Stimulated activated CD8-positive, alpha-beta memory T cell treated with anti-CD3 and anti-CD28 coated beads, Interleukin-7, amount 100 ng/mL, for 4 hours (primary cell): ENCODE measurements around the gene DALRD3.

Source experiments
- DNase-seq, 2 donors: peaks; one replicate each; pipeline ENCODE4 v3.0.0-alpha.2; 2020; ENCODE audit warnings: low read depth in 2 of 2

Gene DALRD3

DNA sequence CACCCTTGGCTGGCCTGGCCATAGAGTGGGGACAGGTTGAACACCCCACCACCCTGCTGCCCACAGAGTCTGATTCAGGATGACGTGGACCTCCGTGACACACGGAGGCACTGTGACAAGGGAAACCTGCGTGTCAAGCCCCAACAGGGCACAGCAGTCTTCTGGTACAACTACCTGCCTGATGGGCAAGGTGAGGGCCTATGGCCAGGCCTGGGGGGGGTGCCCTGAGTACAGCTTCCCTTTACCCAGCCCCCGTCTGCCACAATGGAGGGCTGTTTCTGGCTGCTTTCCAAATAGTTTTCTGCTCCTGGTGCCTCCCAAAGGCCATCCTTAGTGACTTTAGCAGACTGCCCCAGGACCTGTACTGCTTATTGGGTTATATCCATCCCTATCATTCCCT, 12.4 kb downstream of the DALRD3 start:
- DNase-seq = no peak

DNA sequence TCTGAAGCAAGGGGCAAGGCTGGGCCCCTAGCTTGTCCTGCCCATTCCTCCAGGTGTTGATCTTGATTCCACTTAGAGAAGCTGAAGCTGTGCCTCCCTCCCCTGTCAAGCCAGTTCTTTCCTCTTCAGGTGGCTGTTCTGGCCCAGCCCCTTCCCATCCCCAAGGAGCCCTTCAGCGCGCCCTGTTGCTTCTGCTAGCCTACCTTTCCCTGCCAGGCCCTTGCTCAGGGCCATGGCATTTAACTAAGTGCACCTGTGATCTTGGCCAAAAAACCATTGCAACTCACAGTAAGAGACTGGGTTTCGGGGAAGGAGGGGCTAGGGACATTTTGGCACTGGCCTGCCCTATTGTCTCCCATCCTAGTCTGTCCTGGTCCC, 13.1 kb downstream of the DALRD3 start:
- no peak for DNase-seq

DNA sequence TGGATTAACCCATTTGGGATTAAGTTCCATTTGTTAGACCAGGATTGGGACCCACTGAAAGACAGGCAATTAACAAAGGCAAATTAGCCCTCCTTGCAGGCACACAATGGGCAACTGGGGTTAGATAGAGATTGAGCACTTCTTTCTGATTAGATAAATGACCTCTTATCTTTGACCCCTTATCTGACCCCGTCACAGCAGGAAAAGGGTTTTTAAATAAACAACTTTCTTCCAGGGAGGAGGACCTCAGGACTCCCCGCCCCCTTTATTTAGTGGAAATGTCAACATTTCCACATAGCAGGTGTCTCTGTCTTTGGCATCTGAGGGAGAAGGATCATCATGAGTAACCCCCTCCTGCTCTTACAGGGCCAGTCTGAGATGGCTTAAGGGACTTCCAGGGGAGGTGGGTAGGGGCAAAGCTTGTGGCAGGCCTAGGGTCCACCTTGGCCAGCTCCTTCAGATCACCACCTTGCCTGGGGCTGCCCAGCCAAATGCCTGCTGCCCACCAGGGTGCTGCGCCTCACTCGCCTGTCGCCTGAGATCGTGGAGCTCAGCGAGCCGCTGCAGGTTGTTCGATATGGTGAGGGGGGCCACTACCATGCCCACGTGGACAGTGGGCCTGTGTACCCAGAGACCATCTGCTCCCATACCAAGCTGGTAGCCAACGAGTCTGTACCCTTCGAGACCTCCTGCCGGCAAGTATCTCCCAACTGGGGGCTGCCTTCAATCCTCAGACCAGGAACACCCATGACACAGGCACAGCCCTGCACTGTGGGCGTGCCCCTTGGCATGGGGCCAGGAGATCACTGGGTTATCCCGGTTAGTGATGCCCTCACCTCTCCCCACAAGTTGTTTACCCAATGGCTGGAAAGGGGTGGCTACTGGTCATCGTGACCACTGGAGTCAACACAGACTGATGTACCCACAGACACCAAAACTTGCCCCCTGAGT, 13.8 kb downstream of the DALRD3 start:
- DNase-seq = no peak

DNA sequence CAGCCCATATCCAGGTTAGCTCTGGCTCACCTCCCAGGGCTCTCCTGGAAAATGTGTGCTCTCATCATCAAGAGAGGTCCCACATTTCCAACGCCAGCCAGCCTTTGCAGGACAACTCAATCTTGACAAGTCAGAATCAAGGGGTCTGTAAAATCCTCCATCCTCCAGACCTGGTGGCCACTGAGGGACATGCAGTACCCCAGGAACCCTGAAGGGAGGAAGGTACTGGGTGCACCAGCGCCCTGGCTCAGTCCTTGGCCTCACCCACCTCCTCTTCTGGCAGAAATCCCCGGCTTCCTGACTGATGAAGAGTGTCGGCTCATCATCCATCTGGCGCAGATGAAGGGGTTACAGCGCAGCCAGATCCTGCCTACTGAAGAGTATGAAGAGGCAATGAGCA, 17.2 kb downstream of the DALRD3 start:
- DNase-seq = no peak

DNA sequence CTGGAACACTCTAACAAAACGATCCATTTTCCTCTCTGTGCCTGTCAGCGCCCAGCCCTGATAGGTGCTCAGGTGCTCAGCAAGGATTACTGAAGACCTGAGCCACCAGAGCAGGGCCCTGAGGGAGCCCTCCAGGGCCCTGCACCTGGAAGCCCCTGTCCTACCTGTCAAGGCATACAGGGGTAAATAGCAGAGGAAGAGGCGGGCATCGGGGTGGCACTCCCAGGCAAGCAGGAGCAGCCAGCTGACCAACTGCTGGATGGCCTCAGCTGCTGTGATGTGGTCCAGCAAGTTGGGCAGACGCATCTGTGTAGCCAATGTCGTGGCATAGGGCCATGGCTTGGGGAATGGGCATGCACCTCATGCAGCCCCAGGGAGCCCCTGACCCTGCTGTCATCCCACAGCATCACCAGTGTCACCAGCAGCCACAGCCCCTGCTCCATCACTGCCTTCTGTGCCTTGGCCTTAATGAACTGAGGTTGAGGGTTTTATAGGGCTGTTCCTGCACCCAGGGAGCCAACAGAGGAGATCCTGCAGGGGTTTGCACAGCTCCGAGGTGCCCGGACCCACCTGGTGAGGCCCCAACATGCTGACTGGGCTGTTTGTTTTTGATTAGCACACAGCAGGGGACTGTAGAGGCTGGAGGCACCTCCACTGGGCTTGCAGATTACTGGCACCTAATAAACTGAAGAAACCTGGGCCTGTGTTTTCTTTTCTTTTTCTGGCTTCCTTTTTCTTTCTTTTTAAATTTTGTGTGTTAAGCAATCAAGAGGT, 19.1 kb downstream of the DALRD3 start:
- DNase-seq = no peak

DNA sequence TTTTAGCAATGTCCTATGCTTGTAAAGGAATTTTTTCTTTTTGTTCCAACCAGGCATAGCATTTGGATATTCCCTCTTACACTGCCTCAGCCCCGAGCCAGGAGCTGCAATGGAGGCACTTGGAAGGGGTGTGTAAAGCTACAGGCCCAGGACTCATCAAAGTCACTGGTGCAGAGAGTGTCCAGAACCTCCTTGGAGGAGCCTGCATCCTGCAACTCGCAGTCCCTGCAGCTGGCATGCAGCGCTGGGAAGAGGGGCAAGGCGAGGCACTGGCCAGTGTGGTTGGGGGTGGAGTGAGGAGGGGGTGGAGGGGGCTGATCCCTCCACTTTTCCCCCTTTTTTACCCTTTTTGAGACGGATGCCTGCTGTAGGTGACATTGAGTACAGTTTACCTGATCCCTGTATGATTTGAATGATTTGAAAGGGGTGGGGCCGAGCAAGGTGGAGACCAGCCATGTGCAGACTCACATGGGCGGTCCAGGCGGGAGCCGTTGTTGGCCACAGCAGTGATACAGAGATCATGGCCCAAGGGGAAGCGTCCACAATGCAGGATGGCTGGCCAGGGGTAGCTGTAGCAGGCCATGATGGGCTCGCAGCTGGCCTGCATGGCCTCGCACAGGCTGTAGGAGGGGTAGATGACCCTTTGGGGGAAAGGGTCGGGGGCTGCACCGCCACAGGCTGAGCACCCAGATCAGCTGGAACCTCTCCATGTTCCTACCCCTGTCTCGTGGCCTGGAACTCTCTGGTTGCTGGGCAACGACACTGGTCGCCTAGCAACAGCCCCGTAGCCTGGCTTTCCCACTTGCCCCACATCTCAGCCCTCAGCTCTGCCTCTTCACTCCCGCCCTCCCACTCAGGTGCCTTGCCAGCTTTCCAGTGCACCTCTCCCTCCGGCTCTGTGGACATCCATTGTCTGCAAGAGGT, 20.4 kb downstream of the DALRD3 start:
- DNase-seq = no peak

DNA sequence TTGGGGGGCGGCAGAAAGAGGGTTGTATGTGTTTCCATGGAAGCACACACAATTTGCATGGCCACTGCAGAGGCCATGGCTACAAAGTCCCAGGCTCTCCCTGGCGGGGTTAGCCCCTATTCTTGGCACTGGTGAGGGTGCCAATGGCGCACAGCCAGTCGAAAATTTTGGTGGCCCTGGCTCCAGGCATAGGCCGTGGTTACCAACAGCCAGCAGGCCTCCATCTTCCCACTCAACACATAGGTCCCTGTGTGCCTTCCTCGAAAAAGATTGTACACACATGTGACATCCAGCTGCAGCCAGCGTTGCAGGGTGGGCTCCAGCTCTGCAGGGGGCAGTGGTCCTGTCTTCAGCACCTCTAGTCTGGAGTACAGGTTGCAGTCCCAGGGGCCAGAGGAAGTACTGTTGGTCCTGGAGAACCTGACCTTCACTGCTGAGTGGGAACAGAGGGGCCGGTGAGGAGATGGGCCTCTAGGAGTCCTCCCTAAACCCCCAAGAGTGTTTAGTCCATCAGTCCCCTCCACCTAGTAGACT, 21.2 kb downstream of the DALRD3 start:
- DNase-seq = no peak

DNA sequence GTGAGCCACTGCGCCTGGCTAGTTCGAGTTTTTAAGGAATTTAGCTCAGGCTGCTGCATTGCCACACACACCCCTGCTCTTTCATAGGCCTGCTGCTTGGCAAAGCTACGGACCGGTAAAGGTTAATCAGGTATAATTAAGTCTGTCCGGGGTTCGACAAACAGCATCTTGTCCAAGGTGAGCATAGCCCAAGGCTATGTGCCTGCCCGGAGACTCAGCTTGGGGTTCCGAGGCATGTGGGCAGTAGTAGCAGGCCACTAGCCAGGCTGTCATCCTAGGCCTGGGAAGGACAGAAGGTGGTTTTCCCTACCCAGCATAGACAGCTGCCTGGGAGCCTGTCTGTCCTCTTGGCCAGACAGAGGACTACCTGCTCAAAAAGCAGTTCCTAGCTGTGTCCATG, 21.7 kb downstream of the DALRD3 start:
- no peak for DNase-seq

DNA sequence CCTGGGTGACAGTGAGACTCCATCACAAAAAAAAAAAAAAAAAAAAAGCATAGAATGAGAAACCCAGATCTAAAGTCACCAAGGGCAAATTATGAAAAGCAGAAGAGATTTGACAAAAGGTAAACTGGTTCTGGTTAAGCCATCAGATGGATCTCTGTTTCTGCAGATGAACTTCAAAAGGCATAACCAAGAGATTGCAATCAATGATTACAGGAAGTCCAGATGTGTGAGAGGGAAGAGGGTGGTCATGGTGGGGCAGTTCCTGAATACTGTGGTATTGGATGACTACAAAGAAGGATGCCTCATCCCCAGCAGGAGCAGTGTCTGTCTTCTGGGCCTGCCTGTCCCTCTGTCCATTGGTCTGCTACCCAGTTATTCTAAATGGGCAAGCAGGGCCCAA, 24.5 kb downstream of the DALRD3 start:
- no peak for DNase-seq

DNA sequence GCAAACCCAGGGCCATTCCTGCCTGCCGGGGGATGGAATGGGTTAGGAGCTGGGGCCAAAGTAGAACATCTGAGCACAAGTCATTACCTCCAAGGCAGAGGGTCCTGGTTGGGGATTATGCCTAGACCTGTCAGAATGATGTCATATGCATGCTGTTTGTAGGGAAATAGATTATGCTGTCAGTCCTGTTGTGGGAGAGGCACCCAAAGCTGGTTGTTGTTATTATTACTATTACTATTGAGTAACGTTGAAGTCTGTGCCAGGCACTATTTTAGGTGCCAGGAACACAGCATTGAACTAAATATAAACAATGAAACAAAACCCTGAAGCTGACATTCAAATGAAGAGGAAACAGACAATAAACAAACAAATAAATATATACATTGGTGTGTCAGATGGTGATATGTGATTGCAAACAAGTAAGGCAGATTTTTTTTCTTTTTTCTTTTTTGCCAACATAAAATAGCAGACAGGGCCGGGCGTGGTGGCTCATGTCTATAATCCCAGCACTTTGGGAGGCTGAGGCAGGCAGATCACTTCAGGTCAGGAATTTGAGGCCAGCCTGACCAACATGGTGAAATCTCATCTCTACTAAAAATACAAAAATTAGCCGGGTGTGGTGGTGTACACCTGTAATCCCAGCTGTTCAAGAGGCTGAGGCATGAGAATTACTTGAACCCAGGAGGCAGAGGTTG, 26.4 kb downstream of the DALRD3 start:
- DNase-seq = no peak

DNA sequence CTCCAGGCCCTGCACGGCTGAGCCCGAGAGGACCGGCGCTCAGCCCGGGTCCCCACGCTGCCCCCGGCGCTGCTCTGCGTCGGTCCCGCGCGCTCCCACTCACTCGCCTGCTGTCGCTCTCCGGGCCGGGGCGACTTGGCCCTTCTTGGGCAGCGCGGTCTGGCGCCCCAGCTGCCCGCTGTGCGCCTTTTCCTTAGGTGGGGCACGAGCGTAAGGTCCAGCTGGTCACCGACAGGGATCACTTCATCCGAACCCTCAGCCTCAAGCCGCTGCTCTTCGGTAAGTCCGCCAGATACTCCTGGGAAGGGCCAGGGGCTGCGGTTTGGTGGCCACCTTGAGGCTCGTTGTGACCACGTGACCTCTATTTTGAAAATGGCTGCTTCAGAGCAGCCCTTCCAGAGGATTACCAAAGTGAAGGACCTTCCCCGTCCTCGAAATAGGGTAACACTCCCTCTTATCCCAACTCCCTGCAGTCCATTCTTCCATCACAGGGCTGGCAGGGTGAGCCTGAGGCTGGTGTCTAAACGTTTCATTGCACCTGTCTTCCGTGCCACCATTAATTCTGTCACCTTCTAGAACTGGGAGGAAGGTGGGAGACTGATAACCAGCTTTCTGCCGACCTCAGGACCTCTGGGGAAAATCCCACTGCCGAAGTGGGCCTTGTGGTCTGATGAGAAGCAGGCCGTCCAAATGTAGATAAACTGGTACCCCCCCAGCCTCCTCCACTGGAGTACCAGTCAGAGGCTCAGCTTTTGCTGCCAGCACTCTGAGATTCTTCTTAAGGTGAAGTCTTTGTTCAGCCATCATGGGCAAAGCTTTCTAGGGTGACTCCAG, 27.5 kb downstream of the DALRD3 start:
- DNase-seq = peak in 1 of 2 donors; percentile 21

DNA sequence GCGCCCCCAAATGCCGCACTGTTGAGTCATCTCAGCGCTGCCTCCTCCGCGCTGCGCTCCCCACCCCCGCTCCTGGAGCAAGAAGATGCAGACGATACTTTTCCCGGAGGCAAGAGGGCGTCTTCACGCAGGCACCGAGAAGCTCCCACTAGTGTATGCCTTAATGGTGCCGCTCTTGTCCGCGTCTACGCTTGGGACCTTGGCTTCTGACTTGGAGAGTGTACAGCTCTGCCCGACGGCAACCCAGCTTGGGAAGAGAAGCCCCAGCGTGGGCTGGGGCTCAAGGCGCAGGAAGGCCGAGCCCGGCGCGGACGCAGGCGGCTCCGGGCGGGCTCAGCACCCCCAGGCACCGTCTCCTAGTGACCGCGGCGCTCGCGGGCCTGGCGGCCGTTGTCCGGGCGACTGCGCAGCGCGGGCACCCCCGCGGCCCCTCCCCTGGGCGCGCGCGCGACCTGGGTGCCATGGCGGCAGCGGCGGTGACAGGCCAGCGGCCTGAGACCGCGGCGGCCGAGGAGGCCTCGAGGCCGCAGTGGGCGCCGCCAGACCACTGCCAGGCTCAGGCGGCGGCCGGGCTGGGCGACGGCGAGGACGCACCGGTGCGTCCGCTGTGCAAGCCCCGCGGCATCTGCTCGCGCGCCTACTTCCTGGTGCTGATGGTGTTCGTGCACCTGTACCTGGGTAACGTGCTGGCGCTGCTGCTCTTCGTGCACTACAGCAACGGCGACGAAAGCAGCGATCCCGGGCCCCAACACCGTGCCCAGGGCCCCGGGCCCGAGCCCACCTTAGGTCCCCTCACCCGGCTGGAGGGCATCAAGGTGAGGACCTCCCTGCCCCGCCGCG, 28.4 kb downstream of the DALRD3 start, which contains the start of gene P4HTM:
P4HTM (plus strand) TSS at position 446 of the 840 bp plus-strand sequence; CDS start at position 462, 16 bp downstream.
- peak; percentile 79 to 83 for DNase-seq

DNA sequence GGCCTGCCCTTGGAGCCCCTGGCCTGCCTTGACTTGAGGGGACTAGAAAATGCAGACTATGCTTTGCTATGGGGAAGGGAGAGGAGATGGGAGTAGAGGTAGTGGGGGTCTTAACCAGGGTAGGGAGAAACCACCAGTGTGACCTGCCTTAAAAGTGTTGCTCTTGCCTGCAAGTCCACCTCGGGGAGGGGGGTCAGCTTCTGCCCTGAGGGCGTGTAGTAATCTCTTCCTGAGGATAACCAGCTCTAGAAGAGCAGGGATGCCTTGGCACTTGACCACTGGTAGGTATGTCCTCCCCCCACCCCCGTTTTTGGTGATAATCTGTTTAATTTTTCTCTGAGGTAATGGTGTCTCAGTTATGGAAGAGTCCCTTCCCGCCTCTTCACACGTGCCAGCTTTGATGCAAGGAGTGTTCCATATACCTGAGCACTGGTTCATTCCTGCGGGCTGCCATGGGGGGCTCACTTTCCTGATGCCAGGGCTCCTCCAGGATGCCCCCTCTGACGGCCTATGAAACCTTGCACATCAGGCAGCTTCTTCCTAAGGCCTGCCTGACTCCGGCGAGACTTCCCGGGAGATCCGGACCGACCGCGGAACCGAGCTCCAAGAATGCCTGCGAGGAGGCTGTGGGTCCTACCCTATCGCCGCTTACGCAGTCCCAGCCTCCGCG, 29.1 kb downstream of the DALRD3 start:
- no peak for DNase-seq

DNA sequence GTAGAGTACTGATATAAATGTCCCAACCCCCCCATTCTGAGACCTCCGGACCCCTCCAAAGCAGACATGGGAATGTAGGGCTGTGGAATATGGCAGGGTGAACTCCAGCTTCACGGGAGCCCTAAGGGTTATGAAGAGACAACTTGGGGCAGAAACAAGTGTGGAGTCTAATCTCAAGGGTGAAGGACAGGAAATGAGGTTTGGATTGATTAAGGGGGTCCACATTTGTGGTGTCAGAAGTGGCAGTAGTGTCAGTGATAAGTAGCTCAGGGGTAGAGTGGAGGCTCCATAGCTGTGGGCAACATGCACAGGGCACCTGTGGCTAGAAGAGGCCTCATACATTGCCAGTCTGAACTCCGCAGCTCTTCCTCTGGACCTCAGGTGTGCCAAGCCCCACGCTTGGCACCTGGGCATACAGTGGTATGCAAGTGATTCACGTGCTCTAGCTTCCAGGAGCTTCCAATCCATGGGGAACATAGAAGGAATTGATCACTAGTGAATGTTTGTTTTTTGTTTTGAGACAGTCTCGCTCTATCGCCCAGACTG, 32.5 kb downstream of the DALRD3 start:
- no peak for DNase-seq

DNA sequence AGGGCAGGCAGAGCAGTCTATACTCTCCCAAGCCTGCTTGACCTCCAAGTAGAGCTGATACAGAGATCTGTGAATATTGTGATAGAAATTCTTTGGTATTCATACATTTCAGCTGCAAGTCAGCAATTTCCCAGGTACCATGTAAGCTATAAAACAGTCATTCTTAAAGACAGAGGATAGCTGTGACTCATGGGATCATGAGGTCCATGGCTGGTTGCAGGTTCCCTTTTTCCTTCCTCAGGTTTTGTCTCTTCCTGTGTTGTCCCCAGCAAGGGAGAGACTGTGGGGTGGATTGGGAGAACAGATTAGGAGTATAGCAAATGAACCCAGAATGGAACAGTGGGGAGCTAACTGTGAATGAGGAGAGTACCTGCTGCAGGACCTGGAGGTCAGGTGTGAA, 33.7 kb downstream of the DALRD3 start:
- DNase-seq = no peak

DNA sequence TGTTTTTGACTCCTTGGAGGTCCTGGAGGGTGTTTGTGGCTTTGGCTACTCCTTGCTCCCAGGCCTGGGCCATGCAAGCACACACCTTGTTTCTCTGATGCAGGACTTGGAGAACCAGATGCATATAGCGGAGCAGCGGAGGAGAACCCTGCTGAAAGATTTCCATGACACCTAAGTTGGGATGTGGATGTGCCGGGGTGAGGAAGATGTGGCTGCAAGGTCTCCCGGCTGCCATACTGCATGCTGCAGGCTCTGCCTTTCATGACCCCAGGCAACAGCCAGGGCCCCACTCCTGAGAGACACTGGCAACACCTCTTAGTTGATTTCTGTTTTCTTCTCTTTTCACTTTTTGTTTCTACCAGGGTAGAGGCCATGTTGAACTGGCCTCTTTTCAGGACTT, 35.3 kb downstream of the DALRD3 start:
- no peak for DNase-seq

DNA sequence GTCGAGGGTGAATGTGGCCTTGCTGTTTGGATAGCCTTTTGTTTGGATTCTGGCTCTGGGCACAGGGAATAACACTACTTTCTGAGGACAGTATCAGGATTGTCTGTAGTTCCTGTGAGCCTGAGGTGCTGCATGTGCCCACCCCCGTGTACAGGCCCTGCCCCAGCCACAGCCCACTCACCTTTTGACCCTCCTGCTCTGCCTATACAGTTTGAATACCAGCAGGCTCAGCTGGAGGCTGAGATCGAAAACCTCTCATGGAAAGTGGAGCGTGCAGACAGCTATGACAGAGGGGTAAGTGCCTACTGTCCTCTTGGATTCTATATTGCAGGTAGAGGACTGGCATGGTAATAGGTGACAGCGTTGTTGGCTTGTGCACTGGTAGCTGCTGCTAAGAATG, 35.7 kb downstream of the DALRD3 start:
- DNase-seq = no peak

DNA sequence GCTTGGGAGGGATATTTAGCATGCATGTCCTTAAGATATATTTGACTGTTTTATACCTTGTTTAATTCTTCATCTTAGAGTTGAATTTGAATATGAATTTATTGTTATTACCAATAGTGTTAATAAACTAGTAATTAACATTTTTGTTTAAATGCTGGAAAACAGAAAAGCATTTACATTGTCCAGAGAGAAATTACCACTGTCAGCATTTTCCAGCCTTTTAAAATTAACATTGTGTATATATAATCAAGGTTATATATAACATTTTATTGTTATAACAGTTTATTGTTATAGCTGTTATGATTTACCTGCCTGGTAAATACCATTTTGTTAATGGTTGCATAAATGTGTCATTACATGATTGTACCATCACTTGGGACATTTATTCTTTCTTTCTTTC, 36.4 kb downstream of the DALRD3 start:
- DNase-seq = no peak
